Dedifferentiated amniotic fluid mesenchymal stem cell (primary cell): ENCODE measurements around the gene ZRANB1.

Experiments used
- DNase-seq: peaks from one replicate; pipeline ENCODE4 v3.0.0-alpha.2; 2016; ENCODE audit errors: extremely low spot score

ZRANB1 gene

GRCh38 chr10:125005312-125006187, 63.6 kb downstream of the ZRANB1 start:
- no peak for DNase-seq

- DNase-seq: peak; percentile 28
These were observed 64.3 kb downstream of the ZRANB1 start for GRCh38 chr10:125006188-125006680.

GRCh38 chr10:125006921-125007426, 65.1 kb downstream of the ZRANB1 start:
- DNase-seq: peak; percentile 98

GRCh38 chr10:125007436-125007835, 65.5 kb downstream of the ZRANB1 start:
- no peak for DNase-seq

GRCh38 chr10:125008689-125009638, 67.0 kb downstream of the ZRANB1 start:
- no peak for DNase-seq

GRCh38 chr10:125009661-125010161, 67.8 kb downstream of the ZRANB1 start:
- no peak for DNase-seq

GRCh38 chr10:125010362-125010761, 68.4 kb downstream of the ZRANB1 start:
- no peak for DNase-seq

- DNase-seq: no peak
These were observed 69.4 kb downstream of the ZRANB1 start for GRCh38 chr10:125011171-125011925.

- DNase-seq: no peak
These were observed 70.2 kb downstream of the ZRANB1 start for GRCh38 chr10:125011926-125012705.

GRCh38 chr10:125012851-125013528, 71.1 kb downstream of the ZRANB1 start:
- DNase-seq: no peak

- no peak for DNase-seq
These were observed 71.6 kb downstream of the ZRANB1 start for GRCh38 chr10:125013529-125013872.

- no peak for DNase-seq
These were observed 72.3 kb downstream of the ZRANB1 start for GRCh38 chr10:125014086-125014830.

- no peak for DNase-seq
These were observed 73.0 kb downstream of the ZRANB1 start for GRCh38 chr10:125014836-125015355.

- no peak for DNase-seq
These were observed 73.5 kb downstream of the ZRANB1 start for GRCh38 chr10:125015356-125015944.

- DNase-seq: no peak
These were observed 74.2 kb downstream of the ZRANB1 start for GRCh38 chr10:125016123-125016522.

- DNase-seq: no peak
These were observed 74.8 kb downstream of the ZRANB1 start for GRCh38 chr10:125016611-125017202.

GRCh38 chr10:125017547-125018298, 75.8 kb downstream of the ZRANB1 start:
- no peak for DNase-seq
